CMK (cell line): ENCODE results near the gene PSMD13.
"Not testable (repeated sequence)": the region's sequence is repeated elsewhere in the genome, so short reads cannot be mapped to it uniquely, and the experiment has no call there.

ENCODE experiments used
- DNase-seq: peaks from one replicate; pipeline ENCODE4 v3.0.0-alpha.2; 2010; ENCODE audit warnings: low read depth

PSMD13 gene

DNA sequence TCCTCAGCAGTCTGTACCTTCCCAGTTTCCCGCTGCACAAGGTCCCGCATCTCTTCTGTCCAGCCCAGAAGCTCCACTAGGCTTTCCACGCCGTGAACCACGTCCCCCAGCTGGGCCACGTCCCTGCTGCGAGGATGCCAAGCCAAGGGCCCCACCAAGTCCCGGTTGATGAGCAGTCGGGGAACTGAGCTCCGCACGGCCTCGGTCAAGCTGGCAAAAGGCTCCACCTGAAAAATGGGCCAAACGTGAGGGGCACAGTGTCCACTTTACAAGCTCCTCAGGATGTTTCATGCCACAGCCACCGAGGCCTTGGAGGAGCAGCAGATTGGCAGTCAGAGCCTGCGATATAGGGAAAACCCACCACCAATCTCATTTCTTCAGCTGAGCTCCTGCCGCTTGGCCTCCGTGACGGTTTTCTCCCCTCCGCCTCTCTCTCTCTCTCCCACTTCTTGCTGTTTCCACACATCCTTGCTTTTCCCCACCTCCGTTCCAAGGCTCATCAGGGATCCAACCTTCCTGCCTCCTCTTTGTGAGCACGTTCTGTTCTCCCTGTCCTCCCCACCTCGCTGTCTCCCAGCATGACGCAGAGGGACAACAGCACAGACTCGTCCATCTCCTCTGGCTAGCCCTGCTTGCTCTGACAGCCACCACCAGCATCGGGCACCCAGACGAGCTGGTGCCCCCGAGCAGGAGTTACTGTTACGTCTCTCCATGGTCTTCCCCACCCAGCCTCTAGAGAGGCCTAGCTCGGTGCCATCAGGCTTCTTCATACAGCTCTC is 17.8 kb upstream of the PSMD13 start:
- DNase-seq, result no peak

DNA sequence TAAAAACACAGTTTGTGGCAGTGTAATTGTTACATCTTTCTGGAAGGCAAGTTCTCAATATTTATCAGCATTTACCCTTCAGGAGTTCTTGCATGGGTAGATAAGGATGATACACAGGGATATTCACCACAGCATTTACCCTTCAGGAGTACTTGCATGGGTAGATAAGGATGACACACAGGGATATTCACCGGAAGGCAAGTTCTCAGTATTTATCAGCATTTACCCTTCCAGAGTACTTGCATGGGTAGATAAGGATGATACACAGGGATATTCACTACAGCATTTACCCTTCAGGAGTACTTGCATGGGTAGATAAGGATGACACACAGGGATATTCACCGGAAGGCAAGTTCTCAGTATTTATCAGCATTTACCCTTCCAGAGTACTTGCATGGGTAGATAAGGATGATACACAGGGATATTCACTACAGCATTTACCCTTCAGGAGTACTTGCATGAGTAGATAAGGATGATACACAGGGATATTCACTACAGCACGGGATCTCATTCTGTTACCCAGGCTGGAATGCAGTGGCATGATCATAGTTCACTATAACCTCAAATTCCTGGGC is 16.0 kb upstream of the PSMD13 start:
- DNase-seq, result peak; percentile 75

DNA sequence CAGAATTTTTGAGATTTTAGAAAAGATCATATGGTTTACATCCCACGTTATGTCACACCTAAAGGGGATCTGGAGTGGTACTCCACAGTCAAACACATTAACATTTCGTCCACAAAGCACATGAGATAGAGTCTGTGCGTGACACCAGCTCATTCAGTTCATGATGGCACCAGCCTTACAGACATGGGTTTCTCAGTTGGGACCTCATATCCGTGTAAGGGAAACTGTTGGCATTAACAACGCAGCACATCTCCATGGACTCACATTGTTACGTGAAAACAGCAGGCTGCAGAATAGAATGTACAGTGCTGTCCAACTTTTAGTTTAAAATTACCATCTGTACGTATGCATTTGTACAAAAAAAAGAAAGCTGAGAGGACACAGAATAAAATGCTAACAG is 15.2 kb upstream of the PSMD13 start:
- no peak for DNase-seq

DNA sequence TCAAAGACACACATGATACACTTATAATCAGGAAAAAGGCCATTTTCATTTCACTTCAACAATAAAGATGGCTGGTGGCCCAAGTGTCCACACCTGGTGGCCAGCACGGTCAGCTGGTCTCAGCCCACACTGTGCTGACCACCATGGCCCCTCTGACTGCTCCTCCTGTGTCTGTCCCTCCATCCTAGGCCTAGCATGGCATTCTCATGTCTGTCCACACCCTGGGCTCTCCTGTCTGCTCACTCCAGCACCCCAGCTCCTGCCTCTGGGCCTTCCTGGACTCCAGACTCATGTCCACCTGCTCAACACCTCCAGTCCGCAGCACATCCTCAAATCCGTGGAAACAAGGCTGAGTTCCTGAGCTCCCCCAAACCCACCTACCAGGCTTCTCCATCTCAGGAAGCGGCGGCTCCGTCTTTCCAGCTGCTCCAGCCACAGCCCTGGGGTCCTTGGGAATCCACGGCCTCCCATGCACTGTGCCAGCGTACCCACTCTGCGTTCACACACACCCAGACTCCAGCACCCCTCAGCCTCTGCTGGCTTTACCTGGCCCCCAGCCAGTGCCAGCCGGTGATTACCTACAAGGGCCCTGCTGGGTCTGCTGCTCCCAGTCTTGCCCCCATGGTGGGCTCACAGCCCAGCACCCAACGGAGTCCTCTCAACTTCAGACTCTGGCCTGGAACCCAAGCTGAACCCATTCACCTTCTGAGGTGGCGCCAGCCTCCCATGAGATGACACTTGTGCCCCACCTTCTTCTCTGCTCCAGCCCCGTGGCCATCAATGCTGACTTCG is 14.6 kb upstream of the PSMD13 start:
- no peak for DNase-seq

DNA sequence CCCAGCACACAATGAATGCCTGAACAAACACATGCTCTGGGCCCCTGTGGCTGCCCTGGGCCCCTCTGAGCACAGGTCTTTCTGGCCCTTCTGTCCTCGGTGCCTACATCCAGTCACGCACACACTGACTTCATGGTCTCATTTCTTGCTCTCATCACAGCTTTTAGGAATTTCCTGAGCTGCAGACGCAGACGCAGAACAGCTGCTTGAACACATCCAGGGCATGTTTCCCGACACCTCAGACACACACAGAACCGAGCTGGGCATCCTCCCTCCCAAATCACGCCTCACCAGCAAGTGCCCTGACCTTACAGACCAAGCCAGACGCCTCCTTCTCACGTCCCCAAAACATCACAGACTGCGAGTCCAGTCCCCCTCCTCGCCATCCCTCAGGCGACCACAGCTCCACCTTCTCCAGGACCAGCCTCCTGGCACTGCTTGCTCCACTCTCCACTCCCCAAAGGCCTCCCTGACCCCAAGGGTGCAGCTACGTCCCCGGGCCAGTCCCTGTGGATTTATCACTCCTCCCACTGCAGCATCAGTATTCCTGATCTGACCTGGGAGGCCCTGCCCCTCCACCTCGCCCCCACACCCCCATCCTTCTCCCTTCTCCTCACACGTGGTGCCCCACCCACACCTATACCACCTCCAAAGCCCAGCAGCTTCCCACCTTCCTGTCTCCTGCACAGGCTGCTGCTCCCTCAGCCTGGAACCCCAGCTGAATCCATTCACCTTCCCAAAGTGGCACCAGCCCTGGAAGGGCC is 13.6 kb upstream of the PSMD13 start:
- no peak for DNase-seq

DNA sequence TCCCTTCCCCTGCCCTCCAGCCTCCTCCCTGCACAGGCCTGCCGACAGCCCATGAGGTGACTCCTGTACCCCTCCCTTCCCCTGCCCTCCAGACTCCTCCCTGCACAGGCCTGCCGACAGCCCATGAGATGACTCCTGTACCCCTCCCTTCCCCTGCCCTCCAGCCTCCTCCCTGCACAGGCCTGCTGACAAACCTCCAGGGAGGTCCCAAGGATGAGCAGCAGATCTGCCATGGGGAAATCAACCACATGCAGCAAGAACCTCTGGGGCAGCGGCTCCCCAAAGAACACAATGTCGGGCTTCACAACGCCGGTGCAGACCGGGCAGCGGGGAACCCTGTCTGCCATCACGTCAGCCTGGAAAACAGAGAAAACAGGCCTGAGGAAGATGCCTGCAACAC is 12.9 kb upstream of the PSMD13 start:
- DNase-seq, result no peak

DNA sequence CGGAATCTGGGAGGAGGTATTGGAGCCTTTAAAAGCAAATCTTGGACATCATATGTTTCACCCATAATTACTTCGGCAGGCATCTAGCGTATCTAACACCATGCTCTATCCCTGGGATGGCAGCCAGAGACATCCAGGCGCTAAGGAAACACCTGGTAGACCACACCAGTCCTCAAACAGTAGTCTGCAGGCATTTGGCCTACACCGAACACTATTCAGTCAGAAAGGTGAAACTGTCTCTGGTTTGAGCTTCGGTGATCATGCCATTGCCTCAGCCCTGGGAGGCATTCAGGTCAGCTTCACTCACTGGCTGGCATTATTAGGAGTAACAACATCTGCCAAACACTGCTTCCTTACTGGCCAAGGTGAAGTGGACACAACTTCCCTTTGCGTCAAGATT is 12.4 kb upstream of the PSMD13 start:
- DNase-seq, result no peak

DNA sequence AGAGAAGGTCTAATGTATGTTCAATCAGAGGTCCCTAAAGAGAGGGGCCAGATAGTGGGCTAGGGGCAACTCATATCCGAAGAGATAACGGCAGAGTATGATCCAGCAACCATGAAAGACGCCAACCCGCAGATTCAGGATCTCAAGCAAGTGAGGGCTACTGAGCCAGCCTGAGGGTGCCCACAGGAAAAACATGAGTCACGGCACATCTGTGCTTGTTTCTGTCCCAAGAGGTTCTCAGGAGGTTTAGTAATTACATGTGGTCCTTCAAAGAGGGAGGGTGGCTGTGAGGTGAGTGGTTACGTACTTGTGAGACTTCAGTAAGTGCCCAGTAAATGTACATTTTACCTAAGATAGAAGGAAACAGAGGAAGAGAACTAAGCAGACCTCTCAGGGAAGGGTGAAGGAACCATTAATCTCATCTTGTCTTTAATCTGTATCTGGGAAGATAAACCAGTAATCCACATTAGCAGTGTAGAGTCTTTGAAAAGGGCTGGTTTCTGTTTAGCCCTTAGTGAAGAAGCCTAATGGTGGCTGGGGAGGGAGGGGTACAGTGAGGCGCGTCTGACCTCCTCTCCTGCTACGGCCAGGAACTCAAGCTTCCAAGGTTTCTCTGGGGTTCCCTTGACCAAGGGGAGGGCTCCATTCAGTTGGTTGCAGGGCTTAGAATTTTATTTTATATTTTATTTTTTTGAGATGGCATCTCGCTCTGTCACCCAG is 10.9 kb upstream of the PSMD13 start:
- DNase-seq, result no peak

DNA sequence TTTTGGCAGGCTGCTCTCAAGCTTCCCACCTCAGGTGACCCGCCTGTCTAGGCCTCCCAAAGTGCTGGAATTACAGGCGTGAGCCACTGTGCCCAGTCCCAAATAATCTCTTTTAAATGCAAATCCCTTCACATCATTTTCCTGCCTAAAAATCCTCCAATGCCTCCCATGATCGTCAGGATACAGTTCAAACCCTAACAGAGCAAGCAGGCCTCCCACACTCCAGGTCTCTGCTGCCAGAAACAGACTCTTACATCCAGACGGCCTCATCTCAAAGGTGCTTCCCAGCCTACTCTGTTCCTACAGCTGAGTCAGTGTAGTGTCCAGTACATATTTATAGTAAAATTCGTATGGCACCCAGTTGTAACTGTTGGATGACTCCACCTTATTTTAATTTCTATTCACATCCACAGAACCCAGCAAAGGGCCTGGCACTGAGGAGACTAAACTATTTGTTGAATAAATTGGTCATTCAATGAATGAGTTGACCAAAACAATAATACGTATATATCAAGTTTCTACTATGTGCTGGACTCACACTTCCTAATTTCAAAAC is 8.9 kb upstream of the PSMD13 start:
- no peak for DNase-seq

DNA sequence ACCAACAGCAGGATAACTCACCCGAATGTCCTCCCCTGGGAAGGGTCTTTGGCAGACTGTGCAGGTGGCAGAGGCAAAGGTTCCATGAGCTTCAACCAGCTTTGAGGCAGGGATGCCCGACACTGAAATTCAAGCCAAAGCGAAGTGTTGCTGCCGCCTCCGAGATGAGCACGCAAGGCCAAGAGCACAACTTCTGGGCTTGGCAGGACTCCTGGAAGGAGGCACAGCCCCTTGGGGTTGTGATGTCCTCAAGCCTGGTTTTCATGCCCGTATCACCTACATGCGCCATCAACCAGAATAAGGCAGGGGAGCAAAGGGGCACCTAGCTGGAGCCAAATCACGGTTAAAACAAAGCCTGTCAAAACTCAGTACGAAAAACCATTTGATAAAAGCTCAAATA is 6.3 kb upstream of the PSMD13 start:
- DNase-seq, result no peak

DNA sequence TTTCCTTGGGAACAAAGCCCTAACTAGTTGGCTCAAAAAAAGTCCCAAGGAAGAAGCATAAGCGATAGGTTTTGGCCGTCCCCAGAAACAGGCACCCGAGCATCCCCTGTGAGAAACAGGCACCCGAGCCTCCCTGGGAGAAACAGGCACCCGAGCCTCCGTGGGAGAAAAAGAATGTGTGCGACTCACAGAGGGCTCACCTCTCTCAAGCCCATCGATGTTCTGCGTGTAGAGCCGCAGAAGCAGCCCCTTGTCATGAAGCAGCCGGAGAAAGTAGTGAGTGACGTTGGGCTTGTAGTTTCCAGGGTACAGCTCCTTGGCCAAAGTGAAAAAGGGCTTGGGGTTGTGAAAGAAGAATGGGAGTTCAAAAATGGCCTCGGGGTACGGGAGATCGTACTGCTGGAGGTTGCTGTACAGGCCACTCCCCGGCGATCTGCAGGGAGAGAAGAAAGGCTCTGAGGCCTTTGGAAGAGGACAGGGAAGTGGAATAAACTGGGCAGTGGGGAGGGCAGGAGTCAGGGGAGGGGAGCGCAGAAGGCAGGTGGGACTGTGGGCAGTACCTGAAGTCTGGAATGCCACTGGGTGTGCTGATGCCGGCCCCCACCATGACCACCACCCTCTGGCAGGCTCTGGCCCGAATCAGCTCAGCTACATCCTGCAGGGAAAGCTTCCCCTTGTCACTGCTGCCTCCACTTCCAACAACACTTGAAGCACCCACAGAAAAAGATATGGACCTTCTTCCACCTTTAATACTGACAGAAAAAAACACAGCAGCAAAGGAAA is 3.8 kb upstream of the PSMD13 start:
- no peak for DNase-seq

DNA sequence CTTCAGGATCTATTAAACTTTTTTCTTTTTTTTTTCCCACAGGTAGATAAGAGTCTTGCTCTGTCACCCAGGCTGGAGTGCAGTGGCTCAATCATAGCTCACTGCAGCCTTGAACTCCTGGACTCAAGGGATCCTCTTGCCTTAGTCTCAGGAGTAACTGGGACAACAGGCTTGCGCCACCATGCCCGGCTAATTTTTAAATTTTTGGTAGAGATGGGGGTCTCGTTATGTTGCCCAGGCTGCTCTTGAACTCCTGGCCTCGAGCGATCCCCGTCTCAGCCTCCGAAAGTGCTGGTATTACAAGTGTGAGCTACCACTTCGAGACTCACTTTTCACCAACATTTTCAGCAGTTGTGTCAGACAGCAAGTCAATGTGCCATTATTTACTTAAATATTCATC is 1.6 kb upstream of the PSMD13 start:
- no peak for DNase-seq

DNA sequence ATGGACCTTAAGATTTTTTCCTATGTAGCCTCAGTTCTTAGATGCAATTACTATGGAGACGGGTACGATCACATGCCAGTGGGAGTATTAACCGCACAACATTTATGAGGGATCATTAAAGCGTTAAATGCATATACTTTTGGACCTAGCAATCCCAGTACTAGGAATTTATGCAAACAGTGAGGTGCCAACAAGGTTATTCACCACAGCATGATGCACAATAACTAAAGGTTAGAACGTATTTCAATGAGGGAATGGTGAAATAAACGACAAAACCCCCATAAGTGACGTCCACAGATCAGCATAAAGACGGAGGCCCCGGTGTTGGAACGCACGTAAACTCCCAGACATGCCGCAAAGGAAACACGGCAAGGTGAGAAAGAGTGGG is 1.2 kb upstream of the PSMD13 start:
- no peak for DNase-seq

DNA sequence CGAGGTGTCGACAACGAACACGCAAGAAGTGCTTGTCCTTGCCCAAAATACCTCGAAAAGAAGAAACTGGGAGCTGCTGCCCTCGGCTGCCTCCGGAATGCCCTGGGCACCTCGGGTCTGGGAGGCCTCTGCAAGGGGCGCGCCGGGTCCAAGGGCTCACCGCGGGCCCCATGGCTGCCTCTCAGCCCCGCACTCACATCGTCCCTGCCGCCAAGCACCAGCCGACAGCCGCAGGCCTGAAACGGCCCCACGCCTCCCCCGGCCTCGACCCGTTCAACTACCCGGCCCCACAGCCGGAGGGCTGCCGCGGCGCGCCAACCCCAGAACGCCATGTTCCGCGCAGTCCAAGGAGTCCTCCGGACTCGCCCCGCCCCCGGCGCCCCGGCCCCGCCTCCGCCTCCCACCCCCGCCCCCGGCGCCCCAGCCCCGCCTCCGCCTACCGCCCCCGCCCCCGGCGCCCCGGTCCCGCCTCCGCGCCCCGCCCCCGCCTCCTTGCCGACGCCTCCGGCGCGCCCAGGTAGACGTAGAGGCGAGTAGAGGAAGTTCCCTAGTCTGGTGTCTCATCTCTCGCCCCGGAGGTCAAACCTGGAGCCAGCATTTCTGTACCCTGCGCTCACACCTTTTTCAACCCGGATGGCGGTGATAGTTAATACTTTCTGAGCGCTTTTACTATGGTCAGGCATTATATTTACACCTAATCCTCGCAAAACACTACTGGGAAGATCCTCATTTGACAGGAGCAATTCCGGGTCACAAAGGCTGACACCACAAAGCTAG is 591 bp upstream of the PSMD13 start, which contains the start of gene SIRT3:
Gene SIRT3 (minus strand): TSS at position 346 of the 777 bp plus-strand sequence. CDS start 14 bp downstream, at position 332.
- no peak for DNase-seq

DNA sequence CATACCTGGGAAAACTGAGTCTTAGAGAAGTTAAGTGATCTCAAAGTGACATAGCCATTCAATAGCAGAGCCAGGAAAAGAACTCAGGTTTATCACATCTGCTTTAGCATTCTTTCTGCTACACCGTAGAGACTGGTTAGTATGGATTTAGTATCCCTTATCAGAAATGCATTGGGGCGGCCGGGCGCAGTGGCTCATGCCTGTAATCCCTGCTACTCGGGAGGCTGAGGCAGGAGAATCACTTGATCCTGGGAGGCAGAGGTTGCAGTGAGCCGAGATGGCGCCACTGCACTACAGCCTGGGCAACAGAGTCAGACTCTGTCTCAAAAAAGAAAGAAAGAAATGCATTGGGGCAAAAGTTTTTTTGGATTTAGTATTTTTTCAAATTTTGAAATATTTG is 1.6 kb downstream of the PSMD13 start:
- not testable (repeated sequence) for DNase-seq

DNA sequence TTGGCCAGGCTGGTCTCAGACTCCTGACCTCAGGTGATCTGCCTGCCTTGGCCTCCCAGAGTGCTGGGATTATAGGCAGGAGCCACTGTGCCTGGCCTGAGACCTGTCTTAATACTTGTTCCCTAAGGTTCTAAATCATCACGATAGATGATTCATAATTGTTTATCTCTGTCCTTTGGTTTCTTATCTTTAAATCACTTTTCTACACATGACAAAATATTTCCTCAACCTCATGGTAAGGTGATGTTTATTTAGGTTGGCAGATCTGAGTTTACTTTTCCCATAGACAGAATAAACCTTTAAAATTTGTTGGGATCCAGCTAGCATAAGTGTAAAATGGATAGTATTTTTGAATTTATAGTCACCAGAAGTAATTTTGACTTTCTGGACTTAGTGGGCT is 3.5 kb downstream of the PSMD13 start:
- no peak for DNase-seq

DNA sequence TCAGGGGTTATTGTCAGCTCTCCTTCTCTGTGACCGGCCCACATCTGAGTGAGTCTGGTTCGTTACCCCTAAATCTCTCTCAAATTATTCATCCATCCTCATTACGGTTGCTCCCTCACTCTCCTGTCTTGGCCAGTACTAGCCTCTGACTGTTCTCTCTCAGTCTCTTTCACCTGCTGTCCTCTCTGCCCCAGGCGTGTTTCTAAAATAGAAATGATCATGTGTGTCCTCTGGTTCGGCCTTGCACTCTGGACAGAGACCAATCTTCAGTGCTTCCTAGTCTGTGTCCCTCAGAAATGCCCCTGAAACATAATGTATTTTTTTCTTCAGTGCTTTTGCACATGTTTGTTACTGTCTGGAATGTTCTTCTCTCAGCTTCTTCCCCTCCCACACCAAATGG is 4.9 kb downstream of the PSMD13 start:
- no peak for DNase-seq

DNA sequence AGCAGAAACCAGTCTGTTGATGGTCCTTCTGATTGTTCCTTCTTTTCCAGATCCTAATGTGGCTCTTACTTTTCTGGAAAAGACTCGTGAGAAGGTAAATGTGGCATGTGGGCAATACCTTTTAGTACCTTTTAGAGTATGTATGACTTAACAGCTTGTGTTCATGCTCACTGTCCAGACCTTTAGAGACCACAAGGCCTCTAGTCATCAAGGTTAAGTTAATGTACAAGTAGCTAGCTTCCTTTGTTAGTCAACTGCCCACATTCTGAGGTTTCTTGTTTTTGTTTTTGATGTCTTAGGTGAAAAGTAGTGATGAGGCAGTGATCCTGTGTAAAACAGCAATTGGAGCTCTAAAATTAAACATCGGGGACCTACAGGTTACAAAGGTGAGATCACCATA is 7.6 kb downstream of the PSMD13 start:
- DNase-seq, result no peak

DNA sequence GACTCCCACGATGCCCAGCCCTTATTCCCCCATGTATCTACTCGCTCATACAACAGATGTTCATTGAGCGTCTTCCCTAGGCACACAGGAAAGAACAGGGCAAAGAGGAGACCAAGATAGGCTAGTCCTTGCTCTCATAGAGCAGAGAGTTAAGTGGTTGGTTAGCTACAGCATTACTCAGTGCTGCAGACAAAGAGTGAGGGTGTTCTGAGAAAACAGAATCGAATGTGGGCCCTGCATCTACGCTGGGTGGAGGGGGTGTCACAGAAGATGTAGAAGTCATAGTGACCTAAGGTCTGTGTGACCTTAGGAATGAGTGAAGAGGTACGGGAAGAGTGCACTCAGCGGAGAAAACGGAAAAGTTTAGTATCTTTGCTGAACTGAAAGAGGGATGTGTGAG is 12.3 kb downstream of the PSMD13 start:
- DNase-seq, result no peak

DNA sequence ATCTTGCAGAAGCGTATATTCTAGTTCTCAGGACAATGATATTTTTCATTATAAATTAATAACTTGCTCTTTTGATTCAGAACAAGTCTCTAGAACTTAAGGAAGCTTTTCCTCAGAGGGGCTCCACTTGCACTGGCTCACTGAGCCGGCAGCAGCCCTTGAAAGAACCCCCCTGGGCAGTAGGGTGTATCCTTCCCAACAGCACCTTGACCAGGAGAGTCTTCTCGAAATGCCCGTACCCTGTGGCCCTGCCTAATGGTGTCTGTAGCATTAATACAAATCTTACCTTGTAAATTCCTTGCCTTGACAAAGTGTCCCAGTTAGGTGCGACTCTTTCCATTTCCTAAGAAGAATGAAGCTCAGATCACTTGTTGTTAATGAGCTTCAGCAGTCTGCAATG is 13.5 kb downstream of the PSMD13 start:
- DNase-seq, result no peak
